G401.6 (cell line): ENCODE data around the gene TPRKB.
"Not testable (repeated sequence)": the region's sequence is repeated elsewhere in the genome, so short reads cannot be mapped to it uniquely, and the experiment has no call there.

Experiments used
- FAIRE-seq: peaks from 2 replicates; lab custom pipeline; 2012; peaks lifted over from hg19 to GRCh38; lab: Jason Lieb, UNC

The TPRKB gene

DNA sequence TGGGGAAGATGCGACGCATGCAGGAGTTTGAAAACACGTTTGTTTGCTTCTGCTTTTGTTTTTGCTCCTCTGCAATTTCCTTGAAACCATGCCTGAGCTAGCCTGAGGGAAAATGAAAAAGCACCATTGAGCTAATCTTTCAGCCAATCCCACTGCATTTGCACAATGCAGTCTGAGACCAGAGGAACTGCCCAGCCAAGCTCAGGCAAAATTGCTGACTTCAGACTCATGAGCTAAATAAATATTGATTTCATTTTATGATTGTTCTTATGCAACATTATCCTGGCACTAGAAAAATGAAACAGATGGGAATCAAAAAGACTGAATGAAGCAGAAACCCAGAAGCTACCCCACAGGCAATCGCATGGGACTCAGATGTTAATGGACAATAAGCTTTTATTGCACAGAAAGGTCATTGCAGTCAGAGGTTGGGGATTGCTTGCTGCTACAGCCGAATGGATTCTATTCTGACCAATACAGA is 37.0 kb downstream of the TPRKB start:
- FAIRE-seq, result no peak

DNA sequence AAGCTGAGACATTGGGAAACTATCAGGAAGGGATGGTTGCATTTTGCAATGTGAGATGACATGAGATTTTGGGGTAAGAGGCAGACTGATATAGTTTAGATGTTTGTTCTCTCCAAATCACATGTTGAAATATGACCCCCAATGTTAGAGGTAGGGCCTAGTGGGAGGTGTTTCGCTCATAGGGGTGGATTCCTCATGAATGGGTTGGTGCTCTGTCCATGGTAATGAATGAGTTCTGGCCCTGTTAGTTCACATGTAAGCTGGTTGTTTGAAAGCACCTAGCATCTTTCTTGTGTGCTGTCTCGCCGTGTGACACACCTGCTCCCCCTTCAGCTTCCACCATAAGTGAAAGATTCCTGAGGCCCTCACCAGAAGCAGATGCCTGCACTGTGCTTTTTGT is 37.7 kb downstream of the TPRKB start:
- FAIRE-seq, result no peak

DNA sequence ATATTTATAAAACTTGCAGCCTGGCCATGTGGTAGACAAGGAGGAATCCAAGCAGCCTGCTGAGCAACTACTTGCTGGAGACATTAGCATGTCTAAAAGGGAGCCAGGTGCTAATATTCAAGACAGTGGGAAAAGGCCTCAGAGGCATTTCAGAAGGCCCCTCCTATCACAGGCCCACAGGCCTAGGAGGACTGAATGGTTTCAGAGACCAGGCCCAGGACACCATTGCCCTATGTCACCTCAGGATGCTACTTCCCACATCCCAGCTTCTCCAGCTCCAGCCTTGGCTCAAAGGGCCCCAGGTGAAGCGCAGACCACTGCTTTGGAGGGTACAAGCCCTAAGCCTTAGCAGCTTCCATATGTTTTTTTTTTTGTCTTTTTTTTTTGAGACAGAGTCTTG is 39.0 kb downstream of the TPRKB start:
- no peak for FAIRE-seq

DNA sequence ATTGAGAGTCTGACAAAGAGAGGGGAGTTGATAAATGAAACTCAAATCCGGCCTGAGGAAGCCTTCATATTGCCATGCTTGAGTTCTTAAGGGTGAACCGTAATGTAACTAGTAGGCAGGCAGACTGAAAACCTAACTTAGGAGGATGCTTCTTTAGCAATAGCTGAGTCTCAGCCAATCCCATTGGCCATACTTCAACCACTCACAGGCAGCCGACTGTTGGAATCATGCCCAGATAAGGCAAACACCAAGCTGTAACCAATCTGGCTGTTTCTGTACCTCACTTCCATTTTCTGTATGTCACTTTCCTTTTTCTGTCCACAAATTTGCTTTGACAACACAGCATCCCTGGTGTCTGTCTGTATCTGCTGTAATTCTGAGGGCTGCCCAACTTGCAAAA is 39.5 kb downstream of the TPRKB start:
- no peak for FAIRE-seq

DNA sequence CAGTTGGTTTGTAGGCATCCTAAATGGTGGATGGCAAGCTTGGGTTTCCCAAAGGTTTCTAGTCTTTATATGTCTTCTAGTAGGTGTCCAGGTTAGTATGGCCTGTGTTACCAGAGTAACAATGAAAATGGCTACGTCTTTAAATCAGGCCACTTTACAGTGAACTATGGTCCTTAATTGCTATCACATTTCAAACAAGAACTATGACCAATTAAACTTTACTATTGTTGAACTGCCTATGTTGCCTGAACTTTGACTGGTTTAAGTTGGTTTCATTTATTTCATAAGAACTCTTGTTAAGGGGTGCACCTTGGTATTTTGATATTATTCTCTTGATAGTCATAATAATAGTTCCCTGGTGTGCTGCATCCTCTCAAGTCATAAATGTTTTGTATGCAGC is 40.2 kb downstream of the TPRKB start:
- FAIRE-seq, result not testable (repeated sequence)

DNA sequence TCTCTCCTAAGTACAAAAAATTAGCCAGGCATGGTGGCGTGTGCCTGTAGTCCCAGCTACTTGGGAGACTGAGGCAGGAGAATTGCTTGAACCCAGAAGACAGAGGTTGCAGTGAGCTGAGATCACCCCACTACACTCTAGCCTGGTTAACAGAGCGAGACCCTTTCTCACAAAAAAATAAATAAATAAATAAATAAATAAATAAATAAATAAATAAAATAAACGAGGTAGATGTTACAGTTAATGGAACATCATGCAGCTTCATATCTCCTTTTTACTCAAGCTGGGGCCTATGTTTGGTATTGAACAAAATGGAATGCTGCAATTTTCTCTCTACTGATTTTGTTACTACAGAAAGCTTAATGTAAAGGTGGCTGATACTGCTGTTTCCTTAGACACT is 40.6 kb downstream of the TPRKB start:
- not testable (repeated sequence) for FAIRE-seq

DNA sequence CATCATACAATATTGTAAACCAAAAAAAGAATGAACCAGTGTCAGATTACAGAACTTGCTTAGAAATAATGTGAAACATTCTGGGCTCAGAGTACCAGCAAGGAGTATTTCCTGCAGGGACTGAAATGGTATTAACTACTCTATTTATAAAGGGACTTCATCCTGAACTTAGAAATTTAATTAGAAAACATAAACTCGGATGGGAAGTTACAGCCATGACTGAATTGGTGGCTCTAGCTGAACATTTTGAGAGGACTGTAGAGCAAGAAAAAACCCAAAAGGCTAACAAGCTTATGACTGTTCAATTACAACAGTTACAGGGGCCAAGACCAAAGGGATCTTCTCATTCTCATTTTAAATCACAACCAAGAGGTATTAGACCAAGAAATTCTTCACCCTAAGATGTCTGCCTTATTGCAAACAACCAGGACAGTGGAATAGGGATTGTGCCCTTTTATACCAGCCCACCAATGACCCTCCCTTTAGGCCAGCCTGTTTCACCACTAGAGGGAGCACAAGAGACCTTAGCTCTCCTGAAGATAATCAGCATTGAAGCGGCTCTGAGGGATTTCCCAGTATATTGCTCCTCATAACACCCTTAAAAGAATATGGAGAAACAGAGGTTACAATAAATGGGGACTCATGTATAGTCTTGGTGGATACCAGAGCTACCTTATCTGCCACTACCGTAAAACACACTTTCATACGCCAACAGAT is 46.6 kb downstream of the TPRKB start:
- peak; percentile 85 for FAIRE-seq

DNA sequence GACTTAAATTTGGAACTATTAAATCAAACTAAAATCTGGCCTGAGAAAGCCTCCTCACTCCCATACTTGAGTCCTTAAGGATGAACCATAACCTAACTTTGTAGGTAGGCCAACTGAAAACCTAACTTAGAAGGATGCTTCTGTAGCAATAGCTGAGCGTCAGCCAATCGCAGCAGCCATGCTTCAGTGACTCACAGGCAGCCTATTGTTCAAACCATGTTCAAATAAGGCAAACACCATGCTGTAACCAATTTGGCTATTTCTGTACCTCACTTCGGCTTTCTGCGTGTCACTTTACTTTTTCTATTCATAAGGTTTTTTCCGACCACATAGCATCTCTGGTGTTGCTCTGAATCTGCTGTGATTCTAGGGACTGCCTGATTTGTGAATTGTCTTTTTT is 48.7 kb downstream of the TPRKB start:
- FAIRE-seq, result not testable (repeated sequence)

DNA sequence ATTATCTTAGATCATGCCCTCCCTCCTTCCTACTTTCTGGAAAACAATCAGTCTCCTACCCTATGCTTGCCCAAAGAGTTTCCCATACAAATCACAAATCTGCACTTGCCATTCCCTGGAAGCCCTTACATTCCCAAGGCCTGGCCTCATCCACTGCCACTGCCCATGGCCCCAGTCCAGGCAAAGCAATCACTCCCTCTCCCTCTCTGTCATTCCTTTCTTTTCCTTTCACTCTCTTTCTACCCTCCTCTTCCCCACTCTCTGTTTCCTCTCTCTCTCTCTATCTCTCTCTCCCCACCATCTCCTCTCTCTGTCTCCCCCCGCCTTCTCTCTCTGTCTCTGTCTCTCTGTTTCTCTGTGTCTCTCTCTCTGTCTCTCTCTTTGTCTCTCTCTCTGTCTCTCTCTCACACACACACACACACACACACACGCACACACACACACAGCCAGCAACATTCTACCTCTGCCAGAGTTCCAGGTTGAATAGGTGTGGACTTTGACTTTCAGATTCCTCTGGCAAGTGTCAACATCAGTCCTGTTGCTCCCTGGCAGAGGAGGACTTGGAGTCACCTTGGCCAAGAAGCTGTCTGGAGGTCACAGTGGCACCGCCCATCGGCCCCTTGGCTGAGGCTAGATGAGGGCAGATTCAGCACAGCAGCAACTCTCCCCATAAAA is 51.2 kb downstream of the TPRKB start:
- FAIRE-seq, result no peak

DNA sequence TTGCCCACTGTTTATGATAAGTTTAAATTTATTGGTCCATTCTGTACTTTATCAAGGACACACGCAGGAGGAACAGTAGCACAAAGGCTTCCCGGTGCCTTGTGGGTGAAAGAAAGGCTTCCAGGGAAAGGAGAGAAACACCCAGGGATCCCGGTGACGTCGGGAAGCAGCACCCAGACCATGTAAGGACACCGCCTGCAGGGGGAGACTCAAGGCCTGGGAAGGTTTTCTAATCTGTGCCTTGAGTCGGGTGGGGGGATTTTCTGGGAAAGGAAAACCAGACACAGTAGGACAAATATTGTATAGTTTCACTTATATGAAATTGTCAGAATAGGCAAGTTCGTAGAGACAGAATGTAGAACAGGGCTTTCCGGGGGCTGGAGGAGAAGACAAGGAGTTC is 52.2 kb downstream of the TPRKB start:
- not testable (repeated sequence) for FAIRE-seq

DNA sequence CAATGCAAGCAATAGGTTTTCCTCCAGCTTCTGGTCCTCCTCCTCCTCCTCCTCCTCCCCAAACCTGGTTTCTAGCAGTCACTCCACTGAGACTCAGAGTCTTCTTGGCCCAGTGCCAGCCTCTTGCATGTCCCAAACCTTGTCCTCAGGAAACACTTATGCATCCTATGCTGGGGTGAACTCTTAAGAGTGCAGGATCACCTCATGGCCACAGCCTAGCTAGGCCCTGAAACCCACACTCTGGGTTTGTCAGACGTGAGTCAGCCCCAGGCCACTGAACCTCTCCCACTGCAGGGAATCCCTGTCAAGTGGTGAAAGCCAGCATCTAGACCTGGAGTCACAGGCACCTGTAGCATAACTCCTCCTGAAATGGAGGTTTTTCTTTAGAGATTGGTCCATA is 52.8 kb downstream of the TPRKB start:
- not testable (repeated sequence) for FAIRE-seq

DNA sequence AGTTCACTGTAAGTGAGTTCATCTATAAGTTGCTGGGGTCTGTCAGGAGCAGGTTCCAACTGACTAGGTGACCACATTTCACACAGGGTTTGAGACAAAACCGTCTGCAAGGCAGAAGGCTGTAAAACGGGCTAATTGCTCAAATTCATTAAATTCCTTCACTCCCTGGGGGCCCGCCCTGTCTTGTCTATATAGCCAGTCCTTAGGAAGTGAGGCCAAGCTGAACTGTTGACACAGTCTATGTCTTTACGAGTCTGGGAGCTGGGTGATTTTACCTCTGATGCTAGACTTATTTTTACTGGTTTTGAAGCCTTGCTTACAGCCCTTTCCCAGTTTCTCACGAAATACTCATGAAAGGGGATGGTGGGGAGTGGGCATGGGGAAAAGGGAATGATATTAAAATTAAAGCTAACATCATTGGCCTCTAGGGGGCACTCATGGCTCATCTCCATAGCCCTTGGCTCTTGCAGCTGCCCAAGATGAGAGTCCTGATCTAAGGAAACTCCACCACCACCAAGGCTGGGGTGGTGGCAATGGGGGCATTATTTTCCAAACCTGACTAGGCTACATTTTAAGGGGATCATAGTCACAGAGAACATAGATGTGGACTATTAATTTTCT is 57.1 kb downstream of the TPRKB start:
- FAIRE-seq, result not testable (repeated sequence)
